ENCODE results near the gene LENG9. TPM values are rescaled to one million over a fixed set of nuclear protein-coding genes. Genes with fewer than 3 reads are reported as not detected.

Gene LENG9
- total and polyA plus RNA-seq, 2 of the 13 experiments (the other 11 are each of a cell fraction or from before 2014, with no cell fraction given), result 0.75 to 2.9 TPM

DNA sequence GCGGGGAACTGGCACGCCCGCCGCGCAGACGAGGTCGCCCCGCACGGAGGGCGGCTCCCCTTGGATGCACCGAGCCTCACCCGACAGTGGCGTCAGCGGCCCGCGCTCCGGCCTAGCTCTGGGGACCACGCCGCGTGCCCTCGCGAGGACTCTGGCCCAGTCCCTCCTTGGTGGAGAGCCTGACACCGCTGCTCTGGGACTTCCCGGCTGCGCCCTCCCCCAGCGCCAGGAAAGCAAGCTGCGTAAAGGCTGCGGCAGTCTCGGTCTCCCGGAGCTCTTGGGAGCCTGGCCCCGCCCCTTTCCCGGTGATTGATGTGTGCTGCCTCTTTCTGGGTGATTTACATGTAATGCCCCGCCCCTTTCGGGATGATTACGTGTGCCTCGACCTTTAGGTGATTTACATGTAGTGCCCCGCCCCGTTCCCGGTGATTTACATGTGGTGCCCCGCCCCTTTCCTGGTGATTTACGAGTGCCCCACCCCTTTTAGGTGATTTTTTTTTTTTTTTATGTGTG is at the start of gene LENG9 (continued):
- TF ChIP-seq ARID4A (CRISPR knock-in tag; IDR thresholded peaks at IDR 0.05; ENCODE audit: borderline replicate concordance) (no peak; the same call in 1 of the 2 replicates), CREM (IDR thresholded peaks at IDR 0.05) (peak; percentile 5), CREM (CRISPR knock-in tag; IDR thresholded peaks at IDR 0.05) (no peak), RBM39 (IDR thresholded peaks at IDR 0.05; ENCODE audit: low read depth, low read length, poor library complexity, severe bottlenecking) (no peak), CCDC6 (CRISPR knock-in tag; IDR thresholded peaks at IDR 0.05) (no peak; the same call in 1 of the 2 replicates), THAP11 (CRISPR knock-in tag; IDR thresholded peaks at IDR 0.05) (peak; percentile 37), ZNF317 (CRISPR knock-in tag; IDR thresholded peaks at IDR 0.05) (peak; percentile 36; the same call in 1 of the 2 replicates), ZNF549 (CRISPR knock-in tag; IDR thresholded peaks at IDR 0.05) (no peak), CREBL2 (CRISPR knock-in tag; IDR thresholded peaks at IDR 0.05; ENCODE audit: borderline replicate concordance) (no peak; the same call in 1 of the 2 replicates), KAT8 (CRISPR knock-in tag; IDR thresholded peaks at IDR 0.05) (no peak), HHEX (CRISPR knock-in tag; IDR thresholded peaks at IDR 0.05) (no peak), HMGA1 (CRISPR knock-in tag; conservative IDR thresholded peaks at IDR 0.05) (no peak), ZNF414 (CRISPR knock-in tag; IDR thresholded peaks at IDR 0.05) (no peak), CBFB (CRISPR knock-in tag; IDR thresholded peaks at IDR 0.05) (peak; percentile 41), THAP9 (CRISPR knock-in tag; IDR thresholded peaks at IDR 0.05; ENCODE audit: borderline replicate concordance) (no peak), CSRNP1 (CRISPR knock-in tag; IDR thresholded peaks at IDR 0.05) (0 out of 2 replicates have a peak, but pooled peaks have one; percentile 18), HNF4A (CRISPR knock-in tag; IDR thresholded peaks at IDR 0.05) (no peak), ZNF563 (CRISPR knock-in tag; IDR thresholded peaks at IDR 0.05) (no peak), NFYB (CRISPR knock-in tag; IDR thresholded peaks at IDR 0.05) (no peak)
- TF ChIP-seq, protein P1, sequence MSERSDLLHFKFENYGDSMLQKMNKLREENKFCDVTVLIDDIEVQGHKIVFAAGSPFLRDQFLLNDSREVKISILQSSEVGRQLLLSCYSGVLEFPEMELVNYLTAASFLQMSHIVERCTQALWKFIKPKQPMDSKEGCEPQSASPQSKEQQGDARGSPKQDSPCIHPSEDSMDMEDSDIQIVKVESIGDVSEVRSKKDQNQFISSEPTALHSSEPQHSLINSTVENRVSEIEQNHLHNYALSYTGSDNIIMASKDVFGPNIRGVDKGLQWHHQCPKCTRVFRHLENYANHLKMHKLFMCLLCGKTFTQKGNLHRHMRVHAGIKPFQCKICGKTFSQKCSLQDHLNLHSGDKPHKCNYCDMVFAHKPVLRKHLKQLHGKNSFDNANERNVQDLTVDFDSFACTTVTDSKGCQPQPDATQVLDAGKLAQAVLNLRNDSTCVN (CRISPR knock-in tag; IDR thresholded peaks at IDR 0.05; ENCODE audit: borderline replicate concordance), result no peak

Measured in HepG2 (cell line).